T1000 (cell line): ENCODE data around the gene MLXIP.

Experiments used
- DNase-seq: peaks from one replicate; lab custom pipeline; 2025; ENCODE audit warnings: mixed read lengths; lab: John Stamatoyannopoulos, UW

MLXIP gene

GRCh38 chr12:122126342-122126635, 47.7 kb downstream of the MLXIP start:
- DNase-seq = no peak

GRCh38 chr12:122126713-122127597, 48.4 kb downstream of the MLXIP start:
- DNase-seq = no peak

- no peak for DNase-seq
These were observed 49.3 kb downstream of the MLXIP start for GRCh38 chr12:122127839-122128238.

GRCh38 chr12:122128481-122128880, 49.9 kb downstream of the MLXIP start:
- DNase-seq = no peak

- DNase-seq = no peak
These were observed 50.6 kb downstream of the MLXIP start for GRCh38 chr12:122129131-122129530.

GRCh38 chr12:122130150-122130549, 51.6 kb downstream of the MLXIP start:
- no peak for DNase-seq

GRCh38 chr12:122133192-122133950, 54.8 kb downstream of the MLXIP start:
- DNase-seq = no peak

- no peak for DNase-seq
These were observed 57.0 kb downstream of the MLXIP start for GRCh38 chr12:122135437-122136031.

GRCh38 chr12:122137229-122137628, 58.7 kb downstream of the MLXIP start:
- DNase-seq = no peak

DNA sequence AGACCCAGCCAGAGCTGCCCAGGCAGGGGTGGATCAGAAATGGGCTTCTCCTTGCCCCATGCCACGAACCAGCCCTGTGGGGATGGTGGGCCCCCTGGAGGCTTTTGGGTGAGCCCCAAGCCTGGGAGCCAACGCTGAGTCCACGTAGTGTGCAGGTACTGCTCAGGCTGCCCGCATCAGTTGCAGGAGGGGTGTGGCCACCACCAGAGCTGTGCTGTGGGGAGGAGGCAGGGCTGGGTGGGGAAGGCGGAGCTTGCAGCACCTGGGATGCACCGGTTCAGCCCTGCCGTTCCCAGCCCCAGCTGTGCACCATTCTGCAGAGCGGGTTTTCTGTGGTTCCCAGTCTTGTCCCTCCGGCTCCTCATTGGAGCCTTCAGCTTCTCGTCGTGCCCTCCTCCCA, 59.1 kb downstream of the MLXIP start:
- DNase-seq = no peak

DNA sequence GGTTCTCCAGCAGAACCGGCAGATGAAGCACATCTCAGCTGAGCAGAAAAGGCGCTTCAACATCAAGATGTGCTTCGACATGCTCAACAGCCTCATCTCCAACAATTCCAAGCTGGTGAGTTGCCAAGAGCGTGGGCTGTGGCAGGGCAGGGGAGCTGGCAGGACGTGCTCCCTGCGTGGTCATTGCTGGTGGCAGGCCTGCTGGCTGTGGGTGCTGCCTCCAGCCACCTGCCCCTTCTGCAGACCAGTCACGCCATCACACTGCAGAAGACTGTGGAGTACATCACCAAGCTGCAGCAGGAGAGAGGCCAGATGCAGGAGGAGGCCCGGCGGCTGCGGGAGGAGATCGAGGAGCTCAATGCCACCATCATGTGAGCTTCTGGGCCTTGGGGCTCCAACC, 59.6 kb downstream of the MLXIP start:
- DNase-seq = no peak

- no peak for DNase-seq
These were observed 60.1 kb downstream of the MLXIP start for GRCh38 chr12:122138616-122139015.

- no peak for DNase-seq
These were observed 60.7 kb downstream of the MLXIP start for GRCh38 chr12:122139266-122139665.

DNA sequence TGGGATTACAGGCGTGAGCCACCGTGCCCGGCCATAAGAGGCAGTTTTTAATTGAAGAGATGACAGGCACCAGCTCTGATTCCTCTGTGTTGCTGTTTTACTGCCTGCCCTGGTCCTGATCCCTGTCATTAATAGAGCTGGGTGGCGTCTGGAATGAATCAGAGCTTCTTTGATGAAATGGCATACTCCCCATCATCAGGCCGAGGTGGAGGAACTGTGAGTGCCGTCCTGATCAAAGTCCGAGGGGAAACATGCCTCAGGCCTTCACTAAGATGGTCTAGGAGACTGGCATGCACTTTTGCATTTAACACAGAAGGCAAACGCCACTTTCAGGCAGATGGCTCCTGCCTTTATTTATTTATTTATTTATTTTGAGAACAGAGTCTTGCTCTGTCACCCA, 61.4 kb downstream of the MLXIP start:
- no peak for DNase-seq

DNA sequence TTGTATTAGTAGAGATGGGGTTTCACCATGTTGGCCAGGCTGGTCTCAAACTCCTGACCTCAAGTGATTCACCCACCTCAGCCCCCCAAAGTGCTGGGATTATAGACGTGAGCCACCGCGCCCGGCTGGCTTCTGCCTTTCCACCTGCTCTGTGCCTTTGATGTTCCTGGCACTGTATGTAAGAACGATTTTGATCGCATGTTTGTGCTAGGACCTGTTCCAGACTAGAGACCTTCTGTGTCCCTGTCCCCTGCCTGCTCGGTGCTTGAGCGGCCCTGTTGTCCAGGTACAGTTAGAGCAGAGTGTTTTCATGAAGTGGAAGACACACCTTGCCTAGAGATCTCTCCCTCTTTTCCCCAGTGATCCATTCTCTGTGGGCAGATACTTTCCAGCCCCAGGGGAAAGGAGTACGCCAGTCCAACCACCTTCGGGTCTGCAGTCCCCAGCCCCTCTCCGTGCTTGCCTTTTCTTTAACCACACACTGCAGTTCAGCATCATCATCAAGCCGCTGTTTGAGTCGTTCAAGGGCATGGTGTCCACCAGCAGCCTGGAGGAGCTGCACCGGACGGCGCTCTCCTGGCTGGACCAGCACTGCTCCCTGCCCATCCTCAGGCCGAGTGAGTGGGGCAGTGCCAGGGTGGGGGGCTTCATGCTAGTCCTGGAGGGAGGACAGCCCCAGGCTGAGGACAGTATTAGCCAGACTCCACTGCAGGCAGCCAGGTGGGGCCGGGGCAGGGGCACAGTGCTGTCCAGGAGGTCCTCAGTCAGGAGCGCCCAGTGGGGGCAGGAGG, 62.1 kb downstream of the MLXIP start:
- DNase-seq = no peak

- no peak for DNase-seq
These were observed 63.6 kb downstream of the MLXIP start for GRCh38 chr12:122141911-122142725.

- no peak for DNase-seq
These were observed 64.3 kb downstream of the MLXIP start for GRCh38 chr12:122142857-122143256.

GRCh38 chr12:122144885-122145284, 66.3 kb downstream of the MLXIP start:
- DNase-seq = no peak

- no peak for DNase-seq
These were observed 67.2 kb downstream of the MLXIP start for GRCh38 chr12:122145505-122146330.

- no peak for DNase-seq
These were observed 69.1 kb downstream of the MLXIP start for GRCh38 chr12:122147514-122148290.
